HG03575 (cell line): ENCODE results near the gene PCNX2.
"Not testable (repeated sequence)": the region's sequence is repeated elsewhere in the genome, so short reads cannot be mapped to it uniquely, and the experiment has no call there.

Experiments
- ATAC-seq: cut with Tn5 transposase; IDR thresholded peaks from one replicate; pipeline ENCODE4 v1.9.1; 2021; ENCODE audit not compliant: unreplicated experiment, insufficient number of reproducible peaks, low FRiP score; ENCODE audit errors: extremely low read depth

The PCNX2 gene

GRCh38 chr1:233006108-233006507, 289.4 kb downstream of the PCNX2 start:
- no peak for ATAC-seq

GRCh38 chr1:233005703-233006102, 289.8 kb downstream of the PCNX2 start:
- ATAC-seq, result no peak

GRCh38 chr1:233005156-233005555, 290.4 kb downstream of the PCNX2 start:
- ATAC-seq, result no peak

DNA sequence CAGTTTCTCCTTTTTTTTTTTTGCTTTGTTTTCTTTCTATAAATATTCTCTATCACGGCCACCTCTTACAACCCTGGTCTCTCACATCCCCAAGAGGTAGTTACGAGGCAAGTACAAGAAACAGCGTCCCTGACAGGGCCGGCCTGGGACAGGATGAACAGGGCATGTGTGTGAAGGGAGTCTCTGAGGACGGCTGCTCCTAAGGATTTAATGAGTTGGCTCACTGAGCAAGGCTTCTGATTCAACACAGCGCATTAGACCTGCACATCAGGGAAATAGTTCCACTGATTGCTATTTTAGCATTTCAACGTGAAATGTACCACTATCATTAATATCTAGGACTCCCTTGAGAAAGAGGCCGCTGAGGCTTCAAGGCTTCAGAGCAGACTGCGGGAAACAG, 291.1 kb downstream of the PCNX2 start:
- no peak for ATAC-seq

- not testable (repeated sequence) for ATAC-seq
These were observed 291.9 kb downstream of the PCNX2 start for GRCh38 chr1:233003638-233004037.

GRCh38 chr1:232999956-233000625, 295.4 kb downstream of the PCNX2 start:
- no peak for ATAC-seq

DNA sequence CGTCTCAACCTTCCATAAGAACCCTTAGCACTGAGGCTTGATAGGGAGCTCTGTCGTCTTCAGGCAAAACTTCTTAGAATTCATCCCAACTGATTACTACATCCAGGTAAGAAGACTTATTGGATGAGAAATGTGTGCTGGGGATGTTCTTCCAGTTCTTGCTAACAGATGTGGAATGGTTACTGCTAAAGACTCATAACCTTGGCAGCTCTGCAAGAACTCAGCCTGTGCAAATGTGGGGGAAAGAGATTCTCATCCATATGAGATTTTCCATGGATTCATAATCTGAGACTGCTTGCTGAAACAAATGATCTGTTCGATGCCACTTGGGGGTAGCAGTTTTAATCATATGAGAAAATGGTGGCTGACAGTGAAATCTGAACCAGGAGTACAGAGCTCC, 296.9 kb downstream of the PCNX2 start:
- no peak for ATAC-seq

DNA sequence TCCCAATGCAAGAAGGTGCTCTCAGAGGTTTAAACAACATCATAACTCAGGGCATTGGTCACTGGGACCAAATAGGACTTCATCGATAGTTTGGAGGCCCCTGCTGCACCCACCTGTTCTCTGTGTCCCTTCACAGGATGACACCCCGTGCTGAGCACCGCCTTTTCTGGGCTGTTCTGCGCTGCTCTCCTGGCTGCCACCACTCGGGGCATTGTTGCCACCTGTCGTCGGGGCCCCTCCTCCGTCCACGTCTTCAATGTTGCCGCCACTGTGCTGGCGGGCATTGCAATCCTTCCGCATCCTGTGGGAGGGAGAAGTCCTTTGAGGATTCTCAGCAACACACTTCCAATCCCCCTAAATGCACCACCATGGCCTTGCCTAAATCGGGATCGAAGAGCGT, 297.4 kb downstream of the PCNX2 start:
- ATAC-seq, result no peak

- ATAC-seq, result no peak
These were observed 299.4 kb downstream of the PCNX2 start for GRCh38 chr1:232996143-232996542.

DNA sequence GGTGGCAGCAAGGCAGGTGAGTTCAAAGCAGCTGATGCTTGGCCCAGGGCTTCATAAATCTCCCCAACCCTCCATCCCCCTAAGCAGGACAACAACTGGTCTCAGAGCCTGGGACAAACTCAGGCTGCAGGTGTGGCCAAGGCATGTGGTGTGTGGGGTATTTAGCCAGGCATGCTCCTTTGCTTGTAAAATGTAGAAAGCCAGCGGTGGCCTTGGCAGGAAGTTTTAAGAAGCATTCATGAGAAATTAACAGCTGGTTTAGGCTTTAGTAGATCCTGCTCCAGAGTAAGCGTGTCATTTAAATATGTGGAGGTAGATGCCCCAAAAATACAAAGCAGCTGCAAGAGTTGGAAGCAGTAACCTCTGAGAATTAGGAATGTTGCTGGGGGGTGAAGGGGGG, 300.3 kb downstream of the PCNX2 start:
- ATAC-seq, result no peak

GRCh38 chr1:232993555-232993954, 302.0 kb downstream of the PCNX2 start:
- no peak for ATAC-seq

DNA sequence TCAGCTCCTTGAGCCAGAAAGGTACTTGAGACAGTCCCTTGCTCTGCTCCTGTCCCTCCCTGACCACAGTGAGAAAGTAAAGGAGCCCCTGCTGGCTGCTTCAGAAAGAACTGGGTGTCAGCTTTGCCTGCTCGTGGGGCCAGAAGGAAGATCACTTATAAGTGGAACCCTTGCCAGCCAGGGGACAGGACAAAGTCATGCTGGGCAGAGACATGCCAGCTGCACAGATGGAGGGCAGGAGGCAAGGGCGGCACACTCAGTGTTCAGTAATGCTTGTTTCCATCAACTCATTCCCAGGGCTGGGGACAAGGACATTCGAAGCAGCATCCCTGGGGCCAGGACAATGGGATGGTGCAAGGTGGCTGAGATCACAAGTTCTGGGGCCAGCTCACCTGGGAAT, 303.3 kb downstream of the PCNX2 start:
- ATAC-seq, result no peak

GRCh38 chr1:232991238-232991637, 304.3 kb downstream of the PCNX2 start:
- no peak for ATAC-seq

DNA sequence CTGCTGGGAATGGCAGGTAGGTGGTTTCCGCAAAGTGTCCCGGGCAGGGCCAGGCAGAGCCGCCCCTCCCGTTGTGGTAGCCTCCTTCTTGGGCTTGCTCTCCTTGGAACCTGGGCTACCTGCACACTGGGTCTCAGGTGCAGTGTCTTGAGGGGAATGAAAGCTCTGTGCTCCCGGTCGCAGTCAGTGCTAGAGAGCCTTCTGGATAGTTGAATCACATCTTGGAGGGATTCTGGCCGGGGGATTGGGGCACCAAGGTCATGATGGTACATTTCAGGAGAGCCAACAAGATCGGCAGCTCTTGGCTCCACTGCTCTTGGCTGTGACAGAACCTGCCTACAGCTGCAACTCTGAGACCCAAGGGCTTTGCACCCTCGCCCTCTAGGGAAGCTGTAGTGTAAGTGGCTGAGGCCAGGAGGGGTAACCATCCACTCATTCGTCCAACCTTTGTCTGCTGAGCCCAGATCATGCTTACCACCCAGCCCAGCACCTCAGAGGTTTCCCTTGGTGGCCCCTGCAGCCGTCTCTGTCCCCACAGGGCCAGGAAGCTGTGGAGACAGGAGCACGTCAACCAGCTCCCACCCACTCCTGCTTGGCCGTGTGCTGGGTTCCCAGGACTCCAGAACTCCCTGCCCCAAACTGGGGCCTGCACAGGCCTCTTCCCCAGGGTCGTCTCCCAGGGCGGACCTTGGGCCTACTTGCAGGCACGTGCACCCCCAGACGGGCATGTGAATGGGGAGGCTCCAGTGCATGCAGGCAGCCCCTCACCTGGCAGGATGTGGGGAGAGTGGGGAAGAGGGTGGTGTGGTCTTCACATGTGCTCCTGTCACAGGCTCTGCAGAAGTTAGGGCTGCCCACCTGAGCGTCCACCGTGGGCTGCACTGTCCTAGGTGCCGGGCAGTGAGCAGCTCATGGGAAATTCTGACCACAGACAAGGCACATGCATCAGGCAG, 305.1 kb downstream of the PCNX2 start:
- ATAC-seq, result no peak

DNA sequence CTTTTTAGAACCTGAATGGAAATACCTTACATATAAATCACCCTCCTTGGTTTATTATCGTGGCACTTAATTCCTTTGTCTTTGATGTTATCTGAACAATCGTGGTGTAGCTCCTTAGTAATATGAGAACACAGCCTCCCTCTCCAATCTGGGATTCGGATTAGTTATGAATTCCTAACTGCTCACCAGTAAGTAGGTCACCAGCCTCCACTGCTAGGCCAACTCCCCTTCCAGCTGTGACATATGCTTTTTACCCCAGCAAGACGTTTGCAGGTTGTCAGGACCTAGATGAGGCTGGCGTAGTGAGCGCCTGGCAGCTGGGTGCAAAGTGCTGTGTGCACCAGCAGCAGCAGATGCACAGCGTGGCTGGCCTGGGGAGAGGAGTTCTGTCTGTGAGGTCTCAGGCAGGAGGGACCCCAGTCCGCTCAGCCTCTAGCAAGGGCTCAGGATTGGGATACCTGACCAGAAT, 306.9 kb downstream of the PCNX2 start:
- ATAC-seq, result no peak

DNA sequence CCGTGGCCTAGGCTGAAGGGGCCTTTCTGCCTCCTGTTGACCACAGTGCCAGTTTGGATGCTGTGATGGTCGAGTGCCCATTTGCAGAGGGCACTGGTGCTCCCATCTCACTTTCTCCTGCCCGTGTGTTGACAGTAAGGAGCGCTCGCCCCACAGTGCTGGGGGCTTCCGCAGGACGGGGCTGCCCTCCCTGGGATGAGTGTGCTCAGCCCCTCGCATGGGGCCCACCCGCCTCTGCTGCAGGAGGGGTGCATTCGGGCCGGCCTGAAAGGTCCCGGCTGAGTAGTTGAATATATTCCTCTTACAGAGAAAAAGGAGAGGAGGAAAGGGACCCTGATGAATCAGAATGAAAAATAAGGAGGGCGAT, 307.8 kb downstream of the PCNX2 start:
- ATAC-seq, result no peak

- ATAC-seq, result no peak
These were observed 308.3 kb downstream of the PCNX2 start for GRCh38 chr1:232987046-232987773.

DNA sequence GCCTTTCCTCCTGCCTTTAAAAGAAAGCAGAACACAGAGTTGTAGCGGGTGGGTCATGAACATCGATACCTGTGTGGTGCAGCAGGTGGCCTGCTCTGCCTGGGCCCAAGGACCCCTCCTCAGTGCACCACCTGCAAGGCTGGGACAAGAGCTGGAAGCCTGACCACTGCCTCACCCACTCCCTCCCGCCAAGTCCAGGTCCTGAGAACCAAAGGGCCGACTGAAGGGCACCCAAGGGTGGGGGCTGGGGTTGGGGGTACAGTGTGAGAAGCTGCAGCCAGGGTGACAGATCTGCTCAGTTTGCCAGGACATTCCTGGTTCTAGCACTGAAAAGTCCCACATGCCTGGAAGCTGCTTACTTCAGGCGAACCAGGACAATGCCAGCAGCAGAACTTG, 309.0 kb downstream of the PCNX2 start:
- ATAC-seq, result no peak

- no peak for ATAC-seq
These were observed 309.5 kb downstream of the PCNX2 start for GRCh38 chr1:232985882-232986526.
